Skeletal muscle cell (primary cell): ENCODE measurements around the gene TST.

Source experiments
- DNase-seq: peaks from one replicate; pipeline ENCODE4 v3.0.0-alpha.2; 2010; ENCODE audit warnings: low read depth
- H3K4me3 ChIP-seq: 2 replicates; pipeline ENCODE4 v1.5.1; 2011; ENCODE audit warnings: low read depth, mild to moderate bottlenecking, control low read depth, low read length, moderate library complexity

TST gene

GRCh38 chr22:37018815-37019308 lies 385 bp downstream of the TST start:
- DNase-seq: no peak
- peak overlapping the region; percentile 77 for H3K4me3 ChIP-seq

DNA sequence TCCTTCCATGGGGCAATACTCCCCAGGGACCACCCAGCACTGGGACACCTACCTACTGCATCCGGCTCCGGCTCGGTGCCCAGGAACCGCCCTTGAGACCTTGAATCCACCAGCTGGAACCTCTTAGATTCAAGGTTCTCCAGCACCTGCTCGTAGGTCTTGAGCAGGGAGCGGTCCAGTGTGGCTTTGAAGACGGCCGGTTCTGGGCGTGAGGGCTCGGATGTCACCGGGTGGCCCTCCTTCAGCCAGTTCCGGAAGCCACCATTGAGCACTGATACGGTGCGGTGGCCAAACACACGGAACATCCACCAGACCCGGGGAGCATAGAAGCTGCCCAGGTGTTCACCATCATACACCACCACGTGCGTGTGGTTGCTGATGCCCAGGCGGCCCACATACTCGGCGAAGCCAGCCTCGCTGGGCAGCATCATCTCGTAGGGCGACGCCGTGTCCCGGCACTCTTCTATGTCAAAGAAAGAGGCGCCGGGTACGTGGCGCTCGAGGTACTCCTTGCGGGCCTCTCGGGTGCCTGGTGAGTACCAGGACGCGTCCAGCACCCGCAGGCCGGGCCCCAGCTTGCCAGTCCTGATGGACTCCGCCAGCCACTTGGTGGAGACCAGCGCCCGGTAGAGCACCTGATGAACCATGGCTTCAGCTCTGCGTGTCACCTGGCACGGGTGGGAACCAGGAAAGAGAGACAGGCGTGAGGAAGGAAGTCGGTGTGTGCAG lies 997 bp downstream of the TST start:
- H3K4me3 ChIP-seq: peak overlapping the region; percentile 77
- DNase-seq: no peak

DNA sequence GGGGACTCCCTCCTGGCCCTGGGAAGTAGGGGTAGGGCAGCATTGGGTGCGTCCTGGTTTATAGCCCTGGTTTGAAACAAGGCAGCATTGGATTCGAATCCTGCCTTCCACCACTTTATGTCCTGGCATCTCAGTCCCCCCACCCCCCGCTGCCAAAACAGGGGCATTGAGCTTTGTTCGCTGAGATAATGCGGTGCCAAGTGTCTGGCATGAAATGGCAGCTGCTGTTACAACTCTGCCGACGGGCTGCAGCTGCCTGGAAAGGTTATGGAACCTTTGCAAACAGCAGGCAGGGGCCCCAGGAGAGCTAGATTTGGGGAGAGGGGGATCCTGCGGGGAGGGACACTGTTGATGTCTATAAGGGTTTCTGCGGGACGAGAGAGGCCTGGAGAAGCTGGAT lies 1.9 kb downstream of the TST start:
- no peak for DNase-seq
- no peak overlapping the region for H3K4me3 ChIP-seq

- H3K4me3 ChIP-seq: no peak overlapping the region
- no peak for DNase-seq
These were observed 2.9 kb downstream of the TST start for GRCh38 chr22:37016134-37016910.

GRCh38 chr22:37015587-37015878 lies 3.7 kb downstream of the TST start:
- no peak for DNase-seq
- no peak overlapping the region for H3K4me3 ChIP-seq

DNA sequence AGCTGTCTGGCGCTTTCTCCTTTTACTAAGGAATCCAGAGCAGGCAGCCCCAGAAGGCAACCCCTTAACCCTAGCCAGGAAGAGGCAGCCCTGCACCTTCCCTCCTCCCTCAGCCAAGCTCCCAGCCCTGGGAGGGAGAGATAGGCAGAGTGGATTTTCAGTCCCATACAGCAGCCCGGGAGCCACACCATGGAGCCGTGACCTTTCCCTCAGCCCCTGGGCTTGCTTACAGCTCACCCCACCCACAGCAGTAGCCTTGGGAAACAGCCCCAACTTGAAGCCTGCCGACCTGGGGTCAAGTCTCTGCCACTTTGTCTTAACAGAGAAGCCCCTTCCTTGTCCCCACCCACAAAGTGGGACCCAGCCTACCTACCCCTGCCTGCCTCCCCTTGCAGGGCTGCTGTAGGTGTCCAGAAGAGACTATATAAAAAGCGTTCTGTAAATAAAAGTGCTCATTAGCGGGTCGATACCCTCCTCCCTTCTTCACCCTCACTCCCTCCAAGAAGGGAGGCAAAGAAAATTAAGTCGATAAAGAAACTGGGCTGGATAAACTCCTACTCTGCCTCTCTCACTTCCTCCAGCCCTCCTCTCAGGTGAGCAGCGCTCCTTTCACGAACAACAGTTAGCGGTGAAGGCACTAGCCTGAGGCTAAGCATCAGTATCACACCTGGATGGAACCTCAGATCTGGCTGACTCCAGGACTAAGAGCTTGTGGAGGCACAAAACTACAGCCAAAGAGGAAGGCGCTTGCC lies 4.2 kb downstream of the TST start:
- DNase-seq: no peak
- no peak overlapping the region for H3K4me3 ChIP-seq

- DNase-seq: no peak
- no peak overlapping the region for H3K4me3 ChIP-seq
These were observed 4.8 kb downstream of the TST start for GRCh38 chr22:37014415-37014806.

DNA sequence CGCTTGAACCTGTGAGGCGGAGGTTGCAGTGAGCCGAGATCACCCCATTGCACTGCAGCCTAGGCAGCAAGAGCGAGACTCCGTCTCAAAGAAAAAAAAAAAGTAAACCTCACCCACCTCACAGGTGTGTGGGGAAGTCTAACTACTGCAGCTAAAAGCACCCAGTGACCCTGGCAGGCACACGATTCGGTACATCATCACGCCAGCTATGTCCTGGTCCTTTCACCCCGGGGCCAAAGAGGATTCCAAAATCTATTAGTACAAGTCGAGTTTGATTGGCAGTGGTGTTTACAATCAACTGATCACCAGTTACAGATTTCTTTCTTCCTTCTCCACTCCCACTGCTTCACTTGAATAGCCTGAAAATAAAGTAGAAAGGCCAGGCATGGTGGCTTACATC lies 6.3 kb downstream of the TST start:
- no peak for DNase-seq
- no peak overlapping the region for H3K4me3 ChIP-seq

GRCh38 chr22:37012262-37012904 lies 6.9 kb downstream of the TST start:
- H3K4me3 ChIP-seq: no peak overlapping the region
- no peak for DNase-seq

DNA sequence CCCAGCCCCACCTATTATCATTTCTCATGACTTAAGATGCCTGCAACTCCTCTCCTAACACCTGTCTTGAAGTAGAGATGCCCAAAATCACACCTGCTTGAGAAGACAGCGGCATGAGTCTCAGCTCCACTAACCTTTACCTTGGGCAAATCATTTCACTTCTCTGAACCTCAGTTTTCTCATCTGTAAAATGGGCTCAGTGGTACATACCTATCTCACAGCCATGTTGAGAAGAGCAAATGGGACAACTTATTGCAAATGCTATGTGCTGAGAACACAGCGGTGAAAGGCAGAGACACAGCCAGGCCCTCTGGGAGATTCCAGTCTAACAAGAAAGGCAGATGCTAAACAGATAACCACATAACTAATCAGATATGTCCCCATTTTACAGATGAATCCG lies 7.8 kb downstream of the TST start:
- no peak for DNase-seq
- no peak overlapping the region for H3K4me3 ChIP-seq

DNA sequence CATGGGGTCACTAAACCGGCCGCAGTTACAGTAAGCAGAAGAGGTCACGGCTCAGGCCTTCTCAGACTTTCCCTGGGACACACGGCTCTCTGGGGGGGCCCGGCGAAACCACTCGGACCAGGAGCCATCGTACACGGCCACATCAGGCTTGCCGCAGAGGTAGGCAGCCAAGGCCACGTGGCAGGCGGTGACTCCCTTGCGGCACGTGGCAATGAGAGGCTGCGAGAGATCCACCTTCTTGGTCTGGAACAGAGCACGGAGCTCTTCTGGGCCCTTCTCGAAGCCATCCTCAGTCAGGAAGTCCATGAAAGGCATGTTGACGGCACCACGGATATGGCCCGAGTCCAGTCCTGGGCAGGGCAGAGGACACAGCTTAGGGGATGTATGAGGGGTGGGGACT lies 8.3 kb downstream of the TST start:
- no peak for DNase-seq
- H3K4me3 ChIP-seq: no peak overlapping the region

- DNase-seq: no peak
- no peak overlapping the region for H3K4me3 ChIP-seq
These were observed 9.1 kb downstream of the TST start for GRCh38 chr22:37010174-37010573.

GRCh38 chr22:37009490-37009889 lies 9.8 kb downstream of the TST start:
- no peak for DNase-seq

GRCh38 chr22:37008365-37008764 lies 10.9 kb downstream of the TST start:
- no peak for DNase-seq
- no peak overlapping the region for H3K4me3 ChIP-seq

More at GRCh38 chr22:37009490-37009889, 9.8 kb downstream of the TST start:
- H3K4me3 ChIP-seq: no peak overlapping the region

- no peak for DNase-seq
These were observed 11.6 kb downstream of the TST start for GRCh38 chr22:37007651-37008050.

GRCh38 chr22:37002633-37003032 lies 16.6 kb downstream of the TST start:
- DNase-seq: no peak

More at GRCh38 chr22:37007651-37008050, 11.6 kb downstream of the TST start:
- H3K4me3 ChIP-seq: no peak overlapping the region

GRCh38 chr22:37001826-37002225 lies 17.4 kb downstream of the TST start:
- DNase-seq: no peak
- no peak overlapping the region for H3K4me3 ChIP-seq

More at GRCh38 chr22:37002633-37003032, 16.6 kb downstream of the TST start:
- H3K4me3 ChIP-seq: no peak overlapping the region

DNA sequence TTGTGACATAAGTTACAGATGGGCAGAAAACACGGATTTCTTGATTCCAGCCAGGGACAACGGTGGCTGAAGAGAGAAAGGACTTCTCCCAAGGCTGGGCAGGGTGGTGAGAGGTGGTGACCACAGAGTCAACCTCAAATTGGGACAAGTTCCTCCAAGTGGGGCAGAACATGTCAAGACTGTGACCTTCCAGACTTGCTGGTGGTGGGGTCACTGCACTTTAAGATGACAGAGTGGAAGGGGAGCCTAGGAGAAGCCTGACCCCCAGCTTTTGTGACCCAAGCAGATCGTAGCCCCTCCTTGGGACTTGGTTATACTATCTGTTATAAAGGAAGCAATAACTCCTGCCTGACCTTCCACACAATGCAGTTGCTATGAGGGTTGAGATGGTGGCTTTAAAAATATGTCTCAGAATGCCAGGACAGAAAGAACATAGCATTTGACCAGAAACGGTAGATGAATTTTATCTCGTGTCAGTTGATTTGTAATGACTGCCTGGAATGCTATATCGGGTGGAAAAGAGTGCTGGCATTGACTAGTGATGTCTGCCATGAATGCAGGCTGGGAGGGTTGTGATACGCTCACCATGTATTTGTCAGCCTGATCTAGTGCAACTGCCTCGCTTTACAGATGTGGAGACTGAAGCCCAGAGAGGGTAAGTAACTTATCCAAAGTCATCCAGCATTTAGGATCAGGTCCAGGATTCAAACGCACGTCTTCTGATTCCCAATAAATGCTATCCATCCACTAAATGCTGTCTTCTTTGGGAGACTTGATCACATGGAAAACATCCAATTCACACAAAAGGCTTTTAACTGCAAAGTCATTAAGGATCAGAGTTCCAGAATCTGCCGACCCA lies 18.3 kb downstream of the TST start:
- H3K4me3 ChIP-seq: no peak overlapping the region
- DNase-seq: no peak

DNA sequence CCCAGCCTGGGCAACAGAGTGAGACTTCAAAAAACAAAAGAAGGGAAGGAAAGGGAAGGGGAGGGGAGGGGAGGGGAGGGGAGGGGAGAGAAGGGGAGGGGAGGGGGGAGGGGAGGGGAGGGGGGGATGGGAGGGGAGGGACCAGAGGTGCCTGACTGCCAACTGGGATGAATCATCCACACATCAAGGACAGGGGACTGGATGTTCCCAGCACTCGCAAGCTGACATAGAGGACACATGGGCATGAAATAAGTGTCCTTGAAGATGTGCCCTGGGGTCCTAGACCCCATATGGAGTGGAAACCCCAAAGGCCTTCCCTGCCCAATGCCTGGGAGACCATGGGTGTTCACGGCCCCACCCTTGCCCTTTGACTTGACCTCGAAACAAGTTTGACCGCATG lies 19.8 kb downstream of the TST start:
- DNase-seq: no peak
- no peak overlapping the region for H3K4me3 ChIP-seq
